OCI-LY3 (cell line): Measurements from ENCODE around the gene TXN.

Experiments used
- EZH2phosphoT487 ChIP-seq: fragments of 200-600 bp; shearing (Covaris generic); IDR thresholded peaks from 2 replicates; pipeline ENCODE4 v1.6.1; 2018; ENCODE audit warnings: antibody characterized with exemption, mixed run types, low read depth
- TF ChIP-seq, protein P1 (sequence below): fragments of 200-600, 300-600 bp; sonication (generic); IDR thresholded peaks from 2 replicates; pipeline ENCODE4 v1.5.1; 2014; ENCODE audit warnings: antibody characterized with exemption, low read length, low read depth

DNA sequence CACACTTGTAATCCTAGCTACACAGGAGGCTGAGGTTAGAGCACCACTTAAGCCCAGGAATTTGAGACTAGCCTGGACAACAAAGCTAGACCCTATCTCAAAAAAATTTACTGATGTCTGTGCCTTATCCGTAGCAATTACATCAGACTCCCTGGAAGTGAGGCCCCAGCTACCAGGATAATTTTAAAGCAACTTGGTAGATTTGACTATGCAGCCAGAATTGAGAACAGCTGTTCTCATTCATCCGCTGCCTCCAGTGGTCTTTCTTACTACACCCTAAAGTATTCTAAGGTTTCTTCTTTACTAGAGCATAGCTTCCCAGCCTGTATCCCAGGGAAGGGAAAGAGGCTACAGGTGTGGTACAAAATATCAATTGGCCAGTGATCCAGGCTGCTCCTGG lies 28.0 kb downstream of the TXN start:
- no peak for TF ChIP-seq EZH2phosphoT487
- TF ChIP-seq, protein P1, sequence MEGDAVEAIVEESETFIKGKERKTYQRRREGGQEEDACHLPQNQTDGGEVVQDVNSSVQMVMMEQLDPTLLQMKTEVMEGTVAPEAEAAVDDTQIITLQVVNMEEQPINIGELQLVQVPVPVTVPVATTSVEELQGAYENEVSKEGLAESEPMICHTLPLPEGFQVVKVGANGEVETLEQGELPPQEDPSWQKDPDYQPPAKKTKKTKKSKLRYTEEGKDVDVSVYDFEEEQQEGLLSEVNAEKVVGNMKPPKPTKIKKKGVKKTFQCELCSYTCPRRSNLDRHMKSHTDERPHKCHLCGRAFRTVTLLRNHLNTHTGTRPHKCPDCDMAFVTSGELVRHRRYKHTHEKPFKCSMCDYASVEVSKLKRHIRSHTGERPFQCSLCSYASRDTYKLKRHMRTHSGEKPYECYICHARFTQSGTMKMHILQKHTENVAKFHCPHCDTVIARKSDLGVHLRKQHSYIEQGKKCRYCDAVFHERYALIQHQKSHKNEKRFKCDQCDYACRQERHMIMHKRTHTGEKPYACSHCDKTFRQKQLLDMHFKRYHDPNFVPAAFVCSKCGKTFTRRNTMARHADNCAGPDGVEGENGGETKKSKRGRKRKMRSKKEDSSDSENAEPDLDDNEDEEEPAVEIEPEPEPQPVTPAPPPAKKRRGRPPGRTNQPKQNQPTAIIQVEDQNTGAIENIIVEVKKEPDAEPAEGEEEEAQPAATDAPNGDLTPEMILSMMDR = no peak
